HG03571 (cell line): Measurements from ENCODE around the gene FAM110C.

Experiments used
- ATAC-seq: cut with Tn5 transposase; IDR thresholded peaks from one replicate; pipeline ENCODE4 v1.9.1; 2021; ENCODE audit not compliant: unreplicated experiment

The FAM110C gene

GRCh38 chr2:10222-10875 is 36.0 kb downstream of the FAM110C start:
- no peak for ATAC-seq
